Gastrocnemius medialis (tissue), 4 donors: ENCODE measurements around the gene COL10A1.

Source experiments
- POLR2A ChIP-seq, 2 donors: fragments of 450-650 bp; IDR thresholded peaks; one replicate each; pipeline ENCODE4 v1.6.1; 2017; ENCODE audit warnings: antibody characterized with exemption in 2 of 2, mild to moderate bottlenecking in 2 of 2, moderate library complexity in 2 of 2
- TF ChIP-seq, protein P1 (sequence below), 5 experiments: fragments of 450-650 bp in 3 of 5; fragments of 200-600 bp in 2 of 5; sonication (generic) in 2 of 5; IDR thresholded peaks in 4 of 5; conservative IDR thresholded peaks in 1 of 5; 1 replicate in 4 of 5; 2 replicates in 1 of 5; pipeline ENCODE4 v1.5.1; 2016 to 2019; ENCODE audit warnings: antibody characterized with exemption in 5 of 5, mild to moderate bottlenecking in 3 of 5, moderate library complexity in 3 of 5

DNA sequence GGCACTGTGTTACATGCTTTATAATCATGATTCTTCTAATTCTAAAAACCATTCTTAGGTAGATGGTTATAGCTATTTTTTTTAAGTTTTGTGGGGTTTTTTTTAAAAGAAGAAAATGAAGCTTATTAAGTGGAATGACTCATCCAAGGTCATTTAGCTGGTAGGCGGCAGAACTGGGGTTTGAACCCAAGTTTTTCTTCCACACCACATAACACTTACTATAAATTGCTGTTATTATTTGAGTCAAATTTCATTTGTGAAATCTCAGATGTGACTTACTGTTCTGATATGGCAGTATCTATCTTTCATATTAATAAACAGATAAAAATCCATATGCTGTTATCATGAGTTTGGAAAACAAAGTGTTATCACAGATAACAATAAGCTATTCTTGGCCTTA is 10.4 kb upstream of the COL10A1 start:
- TF ChIP-seq, protein P1, sequence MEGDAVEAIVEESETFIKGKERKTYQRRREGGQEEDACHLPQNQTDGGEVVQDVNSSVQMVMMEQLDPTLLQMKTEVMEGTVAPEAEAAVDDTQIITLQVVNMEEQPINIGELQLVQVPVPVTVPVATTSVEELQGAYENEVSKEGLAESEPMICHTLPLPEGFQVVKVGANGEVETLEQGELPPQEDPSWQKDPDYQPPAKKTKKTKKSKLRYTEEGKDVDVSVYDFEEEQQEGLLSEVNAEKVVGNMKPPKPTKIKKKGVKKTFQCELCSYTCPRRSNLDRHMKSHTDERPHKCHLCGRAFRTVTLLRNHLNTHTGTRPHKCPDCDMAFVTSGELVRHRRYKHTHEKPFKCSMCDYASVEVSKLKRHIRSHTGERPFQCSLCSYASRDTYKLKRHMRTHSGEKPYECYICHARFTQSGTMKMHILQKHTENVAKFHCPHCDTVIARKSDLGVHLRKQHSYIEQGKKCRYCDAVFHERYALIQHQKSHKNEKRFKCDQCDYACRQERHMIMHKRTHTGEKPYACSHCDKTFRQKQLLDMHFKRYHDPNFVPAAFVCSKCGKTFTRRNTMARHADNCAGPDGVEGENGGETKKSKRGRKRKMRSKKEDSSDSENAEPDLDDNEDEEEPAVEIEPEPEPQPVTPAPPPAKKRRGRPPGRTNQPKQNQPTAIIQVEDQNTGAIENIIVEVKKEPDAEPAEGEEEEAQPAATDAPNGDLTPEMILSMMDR (IDR thresholded peaks at IDR 0.05 in 4 of 5, conservative IDR thresholded peaks at IDR 0.05 in 1 of 5) = no peak
- no peak for TF ChIP-seq POLR2A (IDR thresholded peaks at IDR 0.05)
